Testis (tissue), 2 donors: ENCODE results near the gene C1orf21.

Experiments used
- CTCF ChIP-seq, 3 experiments: fragments of 450-650 bp in 2 of 3; fragments of 200-600 bp in 1 of 3; sonication (generic) in 1 of 3; IDR thresholded peaks; one replicate each; pipeline ENCODE4 v1.5.1; 2016 to 2019; ENCODE audit warnings: antibody characterized with exemption in 3 of 3, mild to moderate bottlenecking in 2 of 3, moderate library complexity in 1 of 3
- POLR2A ChIP-seq: fragments of 450-650 bp; IDR thresholded peaks from one replicate; pipeline ENCODE4 v1.6.1; 2017; ENCODE audit warnings: antibody characterized with exemption, mild to moderate bottlenecking, moderate library complexity

DNA sequence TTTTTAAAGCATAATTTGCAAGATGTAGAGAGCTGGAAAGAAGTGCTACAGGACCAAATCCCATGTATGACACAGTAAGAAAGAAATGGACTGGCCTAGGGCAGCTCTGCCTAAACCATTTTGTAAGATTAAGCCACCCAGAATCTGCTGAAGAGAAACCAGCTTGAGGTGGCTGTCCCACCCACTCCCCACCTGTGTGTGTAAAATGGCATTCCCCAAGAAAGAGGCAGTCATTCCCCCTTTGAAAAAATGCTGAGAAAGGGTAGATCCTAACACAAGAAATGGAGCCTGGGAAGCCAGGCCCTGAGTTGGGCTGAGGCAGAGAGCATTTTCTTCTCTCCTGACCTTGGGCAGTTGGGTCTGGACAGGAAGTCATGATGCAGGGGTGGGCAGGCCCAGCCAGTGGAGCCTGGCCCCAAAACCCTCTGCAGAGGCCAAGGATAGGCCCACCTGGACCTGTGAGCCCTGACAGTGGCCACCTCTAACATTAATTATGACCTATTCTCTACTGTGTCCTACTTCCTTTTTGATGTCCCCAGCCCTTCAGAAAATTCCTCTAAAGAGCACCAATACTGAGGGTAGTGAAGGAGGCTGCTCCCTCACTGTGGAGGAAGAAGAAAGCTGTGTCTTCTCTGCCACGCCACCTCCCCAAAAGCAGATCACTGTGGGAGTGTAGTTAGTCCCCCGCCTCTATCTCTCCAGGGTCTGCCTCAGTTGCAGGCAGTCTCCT is 273.8 kb downstream of the C1orf21 start:
- TF ChIP-seq CTCF (IDR thresholded peaks at IDR 0.05) (no peak), POLR2A (no peak)
